Tibial nerve (tissue), 4 donors: Measurements from ENCODE around the gene UTP11. TPM values are rescaled to one million over a fixed set of nuclear protein-coding genes. Genes with fewer than 3 reads are reported as not detected.

Experiments
- DNase-seq, 2 donors: peaks; one replicate each; pipeline ENCODE4 v3.0.0-alpha.2; 2019; ENCODE audit warnings: low spot score in 2 of 2
- H3K27ac ChIP-seq, 4 donors: fragments of 200-600 bp; sonication (generic) in 3 of 4; one replicate each; pipeline ENCODE4 v1.5.1; 2017 to 2019; ENCODE audit warnings: mild to moderate bottlenecking in 1 of 4
- H3K27me3 ChIP-seq, 2 donors: fragments of 200-600 bp; sonication (generic) in 1 of 2; one replicate each; pipeline versions ENCODE4 v1.5.1 to v1.6.0; 2017 to 2019
- H3K36me3 ChIP-seq, 3 donors: fragments of 200-600 bp; sonication (generic); one replicate each; pipeline ENCODE4 v1.5.1; 2018 to 2019
- H3K4me1 ChIP-seq, 4 donors: fragments of 200-600 bp; sonication (generic) in 3 of 4; one replicate each; pipeline ENCODE4 v1.5.1; 2017 to 2019
- H3K4me3 ChIP-seq, 4 donors: fragments of 200-600 bp; sonication (generic) in 3 of 4; one replicate each; pipeline ENCODE4 v1.5.1; 2017 to 2019; ENCODE audit warnings: mild to moderate bottlenecking in 1 of 4, moderate library complexity in 1 of 4
- H3K9me3 ChIP-seq, 4 donors: fragments of 200-600 bp; sonication (generic) in 3 of 4; one replicate each; pipeline ENCODE4 v1.5.1; 2017 to 2019
- CTCF ChIP-seq, 5 experiments: fragments of 200-600 bp in 3 of 5; fragments of 450-650 bp in 2 of 5; sonication (generic) in 3 of 5; IDR thresholded peaks; one replicate each; pipeline ENCODE4 v1.5.1; 2016 to 2019; ENCODE audit warnings: antibody characterized with exemption in 5 of 5, mild to moderate bottlenecking in 3 of 5, moderate library complexity in 2 of 5
- EP300 ChIP-seq, 2 donors: sonication (generic); formaldehyde crosslinking; IDR thresholded peaks; one replicate each; pipeline ENCODE4 v1.6.1; 2017; ENCODE audit warnings: antibody characterized with exemption in 2 of 2, mild to moderate bottlenecking in 1 of 2
- POLR2A ChIP-seq, 2 donors: fragments of 450-650 bp; IDR thresholded peaks; one replicate each; pipeline ENCODE4 v1.6.1; 2017; ENCODE audit warnings: antibody characterized with exemption in 2 of 2, mild to moderate bottlenecking in 2 of 2, moderate library complexity in 2 of 2
- WGBS, 2 donors: methylation state at CpG; one replicate each; pipeline ENCODE4 v1.1.5; 2018; 5-methylcytosine and 5-hydroxymethylcytosine counted together
- total RNA-seq, 4 donors: library from RNA; depleted of rRNA; stranded (reverse); fragments of >200 nt; gene quantifications; one replicate each; pipeline ENCODE4 v1.1.0, GENCODE V29; 2016

UTP11 gene
- total RNA-seq, 4 donors from 2014 or later: 16.5 to 36.8 (median 25.7) TPM

GRCh38 chr1:38063616-38064015 is 51.1 kb downstream of the UTP11 start:
- no peaks in the 10 kb centered on the region for H3K36me3 ChIP-seq
- no peaks in the 10 kb centered on the region for H3K9me3 ChIP-seq
- no peak for TF ChIP-seq CTCF (IDR thresholded peaks at IDR 0.05)
- TF ChIP-seq EP300 (IDR thresholded peaks at IDR 0.05): no peak
- TF ChIP-seq POLR2A (IDR thresholded peaks at IDR 0.05): no peak
- no peak overlapping the region for H3K4me3 ChIP-seq
- H3K27ac ChIP-seq: peak overlapping the region in 1 of 4 donors; percentile 69
- H3K4me1 ChIP-seq: peaks cover 0 to 13% (median 0%) of the 10 kb centered on the region in 4 donors
- 76% methylated on average over 5 of the region's 5 CpGs for WGBS, 2 donors
- no peaks in the 10 kb centered on the region for H3K27me3 ChIP-seq
- DNase-seq: no peak

GRCh38 chr1:38064197-38064903 is 51.8 kb downstream of the UTP11 start:
- Histone ChIP-seq H3K27ac (peak overlapping the region in 1 of 4 donors; percentile 69), H3K4me3 (no peak overlapping the region), H3K9me3 (no peaks in the 10 kb centered on the region), H3K4me1 (peaks cover 0 to 13% (median 0%) of the 10 kb centered on the region in 4 donors), H3K36me3 (no peaks in the 10 kb centered on the region), H3K27me3 (no peaks in the 10 kb centered on the region)
- WGBS, 2 donors: 29 to 62% methylated on average over 3 to 4 of the region's 11 CpGs
- TF ChIP-seq POLR2A (IDR thresholded peaks at IDR 0.05) (no peak), EP300 (IDR thresholded peaks at IDR 0.05) (no peak), CTCF (IDR thresholded peaks at IDR 0.05) (no peak)
- no peak for DNase-seq

- H3K27me3 ChIP-seq: no peaks in the 10 kb centered on the region
- WGBS, 2 donors: 67 to 74% methylated on average over 13 to 14 of the region's 14 CpGs
Measured at GRCh38 chr1:38068220-38068979, 55.9 kb downstream of the UTP11 start.

GRCh38 chr1:38068980-38069340 is 56.4 kb downstream of the UTP11 start:
- Histone ChIP-seq H3K9me3 (no peaks in the 10 kb centered on the region), H3K4me1 (peaks cover 0 to 9% (median 0%) of the 10 kb centered on the region in 4 donors), H3K4me3 (no peak overlapping the region), H3K27ac (no peak overlapping the region), H3K36me3 (no peaks in the 10 kb centered on the region), H3K27me3 (no peaks in the 10 kb centered on the region)
- no peak for DNase-seq
- 88 to 92% methylated on average over 3 of the region's 3 CpGs for WGBS, 2 donors
- TF ChIP-seq CTCF (IDR thresholded peaks at IDR 0.05): no peak
- no peak for TF ChIP-seq POLR2A (IDR thresholded peaks at IDR 0.05)
- TF ChIP-seq EP300 (IDR thresholded peaks at IDR 0.05): no peak

More at GRCh38 chr1:38068220-38068979, 55.9 kb downstream of the UTP11 start:
- TF ChIP-seq EP300 (IDR thresholded peaks at IDR 0.05): no peak
- no peak for TF ChIP-seq CTCF (IDR thresholded peaks at IDR 0.05)
- no peak for TF ChIP-seq POLR2A (IDR thresholded peaks at IDR 0.05)
- DNase-seq: no peak
- Histone ChIP-seq H3K36me3 (no peaks in the 10 kb centered on the region), H3K9me3 (no peaks in the 10 kb centered on the region), H3K4me3 (no peak overlapping the region), H3K4me1 (peaks cover 0 to 13% (median 0%) of the 10 kb centered on the region in 4 donors), H3K27ac (no peak overlapping the region)
